H9 (cell line): ENCODE data around the gene GNPNAT1. TPM values are rescaled to one million over a fixed set of nuclear protein-coding genes. Genes with fewer than 3 reads are reported as not detected.

ENCODE experiments used
- DNase-seq: peaks from one replicate; pipeline ENCODE4 v3.0.0-alpha.2; 2017
- H2AFZ ChIP-seq: one replicate; pipeline ENCODE4 v1.6.1; 2013; ENCODE audit warnings: mild to moderate bottlenecking, low read length, control low read depth, moderate library complexity
- H2AK5ac ChIP-seq: 2 replicates; pipeline ENCODE4 v1.6.1; 2013; ENCODE audit warnings: low read length, control low read depth, mixed read lengths; ENCODE audit not compliant: insufficient read length
- H2BK120ac ChIP-seq: one replicate; pipeline ENCODE4 v1.6.1; 2013; ENCODE audit warnings: low read depth, mild to moderate bottlenecking, low read length, control low read depth, inconsistent platforms; ENCODE audit not compliant: poor library complexity, severe bottlenecking
- H2BK12ac ChIP-seq: 2 replicates; pipeline ENCODE4 v1.6.1; 2013; ENCODE audit warnings: low read length, control low read depth, mixed read lengths, low read depth; ENCODE audit not compliant: insufficient read length
- H2BK15ac ChIP-seq: 2 replicates; pipeline ENCODE4 v1.6.1; 2013; ENCODE audit warnings: low read depth, low read length, control low read depth
- H2BK20ac ChIP-seq: one replicate; pipeline ENCODE4 v1.6.1; 2013; ENCODE audit warnings: low read depth, mild to moderate bottlenecking, low read length, control low read depth, inconsistent platforms; ENCODE audit not compliant: poor library complexity, severe bottlenecking
- H2BK5ac ChIP-seq: 2 replicates; pipeline ENCODE4 v1.6.1; 2013; ENCODE audit warnings: low read length, control low read depth, mixed read lengths; ENCODE audit not compliant: insufficient read length
- H3K14ac ChIP-seq: 2 replicates; pipeline ENCODE4 v1.6.1; 2013; ENCODE audit warnings: low read length, control low read depth; ENCODE audit not compliant: insufficient read depth
- H3K18ac ChIP-seq: 2 replicates; pipeline ENCODE4 v1.6.1; 2013; ENCODE audit warnings: low read depth, mild to moderate bottlenecking, mixed read lengths, low read length, control low read depth; ENCODE audit not compliant: insufficient read length
- H3K23ac ChIP-seq: 2 replicates; pipeline ENCODE4 v1.6.1; 2013; ENCODE audit warnings: low read length, control low read depth, mixed read lengths, low read depth; ENCODE audit not compliant: insufficient read length
- H3K23me2 ChIP-seq: 2 replicates; pipeline ENCODE4 v1.6.1; 2013; ENCODE audit warnings: low read depth, mild to moderate bottlenecking, mixed read lengths, low read length, control low read depth; ENCODE audit not compliant: insufficient read length, poor library complexity, severe bottlenecking
- H3K27ac ChIP-seq: 2 replicates; pipeline ENCODE4 v1.5.1; 2013; ENCODE audit warnings: low read length, control low read depth, mixed read lengths, low read depth; ENCODE audit not compliant: insufficient read length
- H3K27me3 ChIP-seq: 2 replicates; pipeline ENCODE4 v1.6.1; 2013; ENCODE audit warnings: low read length, control low read depth, inconsistent platforms; ENCODE audit not compliant: insufficient read depth
- H3K4ac ChIP-seq: 2 replicates; pipeline ENCODE4 v1.6.1; 2013; ENCODE audit warnings: low read depth, mild to moderate bottlenecking, control low read depth, inconsistent platforms, low read length, moderate library complexity
- H3K4me1 ChIP-seq: 2 replicates; pipeline ENCODE4 v1.6.1; 2013; ENCODE audit warnings: low read length, control low read depth, inconsistent platforms; ENCODE audit not compliant: insufficient read depth
- H3K4me2 ChIP-seq: 2 replicates; pipeline ENCODE4 v1.6.1; 2013; ENCODE audit warnings: low read length, control low read depth, mixed read lengths; ENCODE audit not compliant: insufficient read length, insufficient read depth
- H3K56ac ChIP-seq: 2 replicates; pipeline ENCODE4 v1.6.1; 2013; ENCODE audit warnings: low read depth, mild to moderate bottlenecking, mixed read lengths, low read length, control low read depth; ENCODE audit not compliant: insufficient read length
- H3K79me1 ChIP-seq: 2 replicates; pipeline ENCODE4 v1.6.1; 2013; ENCODE audit warnings: low read depth, mild to moderate bottlenecking, moderate library complexity, low read length, control low read depth, inconsistent platforms; ENCODE audit not compliant: insufficient read depth, poor library complexity, severe bottlenecking
- H3K79me2 ChIP-seq: 2 replicates; pipeline ENCODE4 v1.6.1; 2013; ENCODE audit warnings: low read length, control low read depth, inconsistent platforms; ENCODE audit not compliant: insufficient read depth
- H3K9ac ChIP-seq: 2 replicates; pipeline ENCODE4 v1.6.1; 2013; ENCODE audit warnings: low read length, control low read depth, mixed read lengths; ENCODE audit not compliant: insufficient read length; ENCODE audit errors: extremely low read depth
- H3K9me3 ChIP-seq: one replicate; pipeline ENCODE4 v1.6.1; 2013; ENCODE audit warnings: low read depth, low read length, inconsistent platforms; ENCODE audit not compliant: control insufficient read depth
- H3T11ph ChIP-seq: one replicate; pipeline ENCODE4 v1.6.1; 2013; ENCODE audit warnings: mild to moderate bottlenecking, low read length, control low read depth, inconsistent platforms
- H4K20me1 ChIP-seq: one replicate; pipeline ENCODE4 v1.6.1; 2013; ENCODE audit not compliant: control insufficient read depth, insufficient read length, insufficient read depth
- H4K5ac ChIP-seq: 2 replicates; pipeline ENCODE4 v1.6.1; 2013; ENCODE audit warnings: low read depth, mild to moderate bottlenecking, mixed read lengths, low read length, control low read depth; ENCODE audit not compliant: insufficient read length
- H4K8ac ChIP-seq: replicated peaks from 2 replicates; pipeline ENCODE4 v1.6.1; 2013; ENCODE audit warnings: low read length, control low read depth, mixed read lengths, low read depth; ENCODE audit not compliant: insufficient read length
- H4K91ac ChIP-seq: 2 replicates; pipeline ENCODE4 v1.6.1; 2013; ENCODE audit warnings: low read depth, mild to moderate bottlenecking, moderate library complexity, mixed read lengths, low read length, control low read depth; ENCODE audit not compliant: insufficient read length
- H3K27ac Mint-ChIP-seq, 3 experiments: 2 replicates in 2 of 3; 3 replicates in 1 of 3; pipeline ENCODE4 v1.8.0; 2020 to 2021; ENCODE audit warnings: mixed read lengths in 3 of 3, mild to moderate bottlenecking in 1 of 3, moderate library complexity in 1 of 3
- H3K27me3 Mint-ChIP-seq: 2 replicates; pipeline ENCODE4 v1.8.0; 2021; ENCODE audit warnings: low read depth, mild to moderate bottlenecking, moderate library complexity, mixed read lengths
- H3K36me3 Mint-ChIP-seq, 3 experiments: 2 replicates in 2 of 3; 3 replicates in 1 of 3; pipeline ENCODE4 v1.8.0; 2020 to 2021; ENCODE audit warnings: low read depth in 3 of 3, mixed read lengths in 3 of 3; ENCODE audit not compliant: insufficient read depth in 1 of 3
- H3K4me1 Mint-ChIP-seq, 2 experiments: 2 replicates each; pipeline ENCODE4 v1.8.0; 2020; ENCODE audit warnings: mixed read lengths in 2 of 2
- H3K4me3 Mint-ChIP-seq, 2 experiments: 2 replicates in 1 of 2; 3 replicates in 1 of 2; pipeline ENCODE4 v1.8.0; 2020 to 2021; ENCODE audit warnings: mild to moderate bottlenecking in 2 of 2, mixed read lengths in 2 of 2, moderate library complexity in 1 of 2
- H3K9me3 Mint-ChIP-seq, 2 experiments: 2 replicates in 1 of 2; 3 replicates in 1 of 2; pipeline ENCODE4 v1.8.0; 2020; ENCODE audit warnings: mild to moderate bottlenecking in 2 of 2, mixed read lengths in 2 of 2, moderate library complexity in 1 of 2
- WGBS: extraction: QIAGEN DNeasy Blood & Tissue Kit; methylation state at CpG from one replicate; pipeline ENCODE4 v1.1.7; 2013; ENCODE audit warnings: missing lambda C conversion rate, low lambda C conversion rate, mixed read lengths; ENCODE audit not compliant: insufficient read length; ENCODE audit errors: extremely low coverage; 5-methylcytosine and 5-hydroxymethylcytosine counted together
- long read RNA-seq: library from polyadenylated mRNA; unstranded; transcript quantifications from one replicate; pipeline ENCODE4 v2.0.0, GENCODE V29; 2020
- total RNA-seq: library from RNA; stranded (reverse); gene quantifications from 2 replicates; pipeline ENCODE4 v1.2.1, GENCODE V29; 2021
- TF ChIP-seq, protein P1 (sequence below): fragments of 200-600 bp; sonication (generic); conservative IDR thresholded peaks from 3 replicates; pipeline ENCODE4 v1.8.0; 2021; ENCODE audit warnings: antibody characterized with exemption, mild to moderate bottlenecking

Gene GNPNAT1
- total RNA-seq: 49.0 and 51.5 TPM in 2 replicates
- long read RNA-seq, transcript GNPNAT1-201 (6 exons, 3,860 nt): major isoform, 190 of 213 reads
- long read RNA-seq, transcript GNPNAT1-205 (7 exons, 785 nt): minor isoform, 5 of 213 reads
- long read RNA-seq, partial matches to known transcripts: 1 of 213 reads
- long read RNA-seq, other reads (novel, unspliced or antisense): 16 of 213 reads

- no peaks in the 10 kb centered on the region for H3K27me3 ChIP-seq
- no peak within 1 kb of the TSS for H4K8ac ChIP-seq
- H3K4me1 Mint-ChIP-seq: peaks cover 21 to 25% of the 10 kb centered on the region in 2 experiments
Observed at GRCh38 chr14:52791223-52792096, at the start of gene GNPNAT1. Gene GNPNAT1 (minus strand): TSS chr14:52791607. CDS start chr14:52784650, 6,957 bp downstream.

More at GRCh38 chr14:52791223-52792096, at the start of gene GNPNAT1:
- Mint-ChIP-seq H3K36me3 (peaks cover 0 to 6% (median 2%) of the 10 kb centered on the region in 3 experiments; a peak in 5 of 7 replicates), H3K4me3 (peak within 1 kb of the TSS; percentile 91 to 94), H3K27me3 (no peaks in the 10 kb centered on the region), H3K9me3 (peaks cover under 1 to 1% of the 10 kb centered on the region in 2 experiments; a peak in 4 of 5 replicates), H3K27ac (peak within 1 kb of the TSS; percentile 96 to 99 (median 97))
- Histone ChIP-seq H3K23me2 (peaks cover 10% of the 10 kb centered on the region), H2BK5ac (no peak within 1 kb of the TSS), H3K27ac (peak within 1 kb of the TSS; percentile 58), H2AFZ (peak within 1 kb of the TSS; percentile 66), H3K23ac (no peak within 1 kb of the TSS), H4K5ac (peak within 1 kb of the TSS; percentile 37), H3K18ac (peak within 1 kb of the TSS; percentile 64), H3K9me3 (no peaks in the 10 kb centered on the region), H3K4me1 (peaks cover 4% of the 10 kb centered on the region; the same call in 1 of the 2 replicates), H3K9ac (peak within 1 kb of the TSS; percentile 27), H3K79me2 (no peaks in the 10 kb centered on the region; the same call in 1 of the 2 replicates), H2BK120ac (no peak within 1 kb of the TSS), H3K4me2 (peak within 1 kb of the TSS; percentile 98), H4K20me1 (no peaks in the 10 kb centered on the region), H3K56ac (no peak within 1 kb of the TSS), H2AK5ac (no peak within 1 kb of the TSS), H3K79me1 (no peaks in the 10 kb centered on the region), H3K4ac (no peak within 1 kb of the TSS; the same call in 1 of the 2 replicates), H4K91ac (no peak within 1 kb of the TSS), H2BK15ac (no peak within 1 kb of the TSS), H3T11ph (no peak within 1 kb of the TSS), H2BK12ac (no peak within 1 kb of the TSS), H2BK20ac (no peak within 1 kb of the TSS), H3K14ac (peak within 1 kb of the TSS; percentile 65)
- peak; percentile 96 for DNase-seq
- TF ChIP-seq, protein P1, sequence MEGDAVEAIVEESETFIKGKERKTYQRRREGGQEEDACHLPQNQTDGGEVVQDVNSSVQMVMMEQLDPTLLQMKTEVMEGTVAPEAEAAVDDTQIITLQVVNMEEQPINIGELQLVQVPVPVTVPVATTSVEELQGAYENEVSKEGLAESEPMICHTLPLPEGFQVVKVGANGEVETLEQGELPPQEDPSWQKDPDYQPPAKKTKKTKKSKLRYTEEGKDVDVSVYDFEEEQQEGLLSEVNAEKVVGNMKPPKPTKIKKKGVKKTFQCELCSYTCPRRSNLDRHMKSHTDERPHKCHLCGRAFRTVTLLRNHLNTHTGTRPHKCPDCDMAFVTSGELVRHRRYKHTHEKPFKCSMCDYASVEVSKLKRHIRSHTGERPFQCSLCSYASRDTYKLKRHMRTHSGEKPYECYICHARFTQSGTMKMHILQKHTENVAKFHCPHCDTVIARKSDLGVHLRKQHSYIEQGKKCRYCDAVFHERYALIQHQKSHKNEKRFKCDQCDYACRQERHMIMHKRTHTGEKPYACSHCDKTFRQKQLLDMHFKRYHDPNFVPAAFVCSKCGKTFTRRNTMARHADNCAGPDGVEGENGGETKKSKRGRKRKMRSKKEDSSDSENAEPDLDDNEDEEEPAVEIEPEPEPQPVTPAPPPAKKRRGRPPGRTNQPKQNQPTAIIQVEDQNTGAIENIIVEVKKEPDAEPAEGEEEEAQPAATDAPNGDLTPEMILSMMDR: no peak
- WGBS: no CpG with 5 or more reads among the region's 74 CpGs
